Globus pallidus (tissue), 1 donor: ENCODE measurements around the gene SPRYD7.
"Not testable (repeated sequence)": the region's sequence is repeated elsewhere in the genome, so short reads cannot be mapped to it uniquely, and the experiment has no call there.

Experiments used
- DNase-seq: peaks from one replicate; pipeline ENCODE4 v3.0.0-alpha.2; 2015; ENCODE audit warnings: low spot score

Gene SPRYD7

GRCh38 chr13:49932868-49933267, 3.3 kb downstream of the SPRYD7 start:
- no peak for DNase-seq

- DNase-seq, result no peak
Measured at GRCh38 chr13:49932066-49932465, 4.1 kb downstream of the SPRYD7 start.

GRCh38 chr13:49927755-49928154, 8.4 kb downstream of the SPRYD7 start:
- DNase-seq, result no peak

GRCh38 chr13:49925881-49926418, 10.2 kb downstream of the SPRYD7 start:
- no peak for DNase-seq

- DNase-seq, result no peak
Measured at GRCh38 chr13:49922301-49922700, 13.8 kb downstream of the SPRYD7 start.

- not testable (repeated sequence) for DNase-seq
Measured at GRCh38 chr13:49920969-49921368, 15.2 kb downstream of the SPRYD7 start.

GRCh38 chr13:49918106-49918505, 18.0 kb downstream of the SPRYD7 start:
- not testable (repeated sequence) for DNase-seq

- DNase-seq, result no peak
Measured at GRCh38 chr13:49914947-49915346, 21.2 kb downstream of the SPRYD7 start.

GRCh38 chr13:49908637-49909036, 27.5 kb downstream of the SPRYD7 start:
- DNase-seq, result no peak

- DNase-seq, result no peak
Measured at GRCh38 chr13:49904729-49905456, 31.2 kb downstream of the SPRYD7 start.

GRCh38 chr13:49898792-49899191, 37.3 kb downstream of the SPRYD7 start:
- DNase-seq, result no peak

- no peak for DNase-seq
Measured at GRCh38 chr13:49897713-49898112, 38.4 kb downstream of the SPRYD7 start.

- DNase-seq, result no peak
Measured at GRCh38 chr13:49895826-49896225, 40.3 kb downstream of the SPRYD7 start.

GRCh38 chr13:49893591-49893990, 42.5 kb downstream of the SPRYD7 start:
- no peak for DNase-seq

- no peak for DNase-seq
Measured at GRCh38 chr13:49890376-49890775, 45.8 kb downstream of the SPRYD7 start.

GRCh38 chr13:49878682-49879081, 57.5 kb downstream of the SPRYD7 start:
- DNase-seq, result no peak

GRCh38 chr13:49877629-49878218, 58.4 kb downstream of the SPRYD7 start:
- no peak for DNase-seq

GRCh38 chr13:49874430-49874829, 61.7 kb downstream of the SPRYD7 start:
- no peak for DNase-seq

- DNase-seq, result no peak
Measured at GRCh38 chr13:49869519-49869918, 66.6 kb downstream of the SPRYD7 start.

GRCh38 chr13:49867834-49868233, 68.3 kb downstream of the SPRYD7 start:
- DNase-seq, result no peak

- DNase-seq, result no peak
Measured at GRCh38 chr13:49865218-49865617, 70.9 kb downstream of the SPRYD7 start.

GRCh38 chr13:49864509-49864908, 71.6 kb downstream of the SPRYD7 start:
- no peak for DNase-seq
